Keratinocyte (primary cell): Measurements from ENCODE around the gene PRSS33. TPM values are rescaled to one million over a fixed set of nuclear protein-coding genes. Genes with fewer than 3 reads are reported as not detected.

ENCODE experiments used
- DNase-seq: peaks from one replicate; pipeline ENCODE4 v3.0.0-alpha.2; 2011; ENCODE audit warnings: low read depth, missing footprints, low spot score
- FAIRE-seq: peaks from 2 replicates; lab custom pipeline; 2011; peaks lifted over from hg19 to GRCh38; lab: Jason Lieb, UNC
- H2AFZ ChIP-seq: 2 replicates; pipeline ENCODE4 v1.6.0; 2012; ENCODE audit warnings: low read length, control low read depth, inconsistent platforms; ENCODE audit not compliant: control insufficient read depth
- H3K27ac ChIP-seq: 2 replicates; pipeline ENCODE4 v1.5.1; 2011; ENCODE audit warnings: low read length; ENCODE audit not compliant: control insufficient read depth, insufficient read depth
- H3K27me3 ChIP-seq: 3 replicates; pipeline ENCODE4 v1.6.0; 2011; ENCODE audit warnings: low read length; ENCODE audit not compliant: control insufficient read depth, insufficient read depth; ENCODE audit errors: extremely low read depth
- H3K36me3 ChIP-seq, 2 experiments: 2 replicates in 1 of 2; 3 replicates in 1 of 2; pipeline ENCODE4 v1.5.1; 2011; ENCODE audit warnings: low read length in 2 of 2, mild to moderate bottlenecking in 1 of 2; ENCODE audit not compliant: control insufficient read depth in 2 of 2, insufficient read depth in 2 of 2; ENCODE audit errors: extremely low read depth in 1 of 2
- H3K4me1 ChIP-seq: 3 replicates; pipeline ENCODE4 v1.5.1; 2011; ENCODE audit warnings: low read length; ENCODE audit not compliant: control insufficient read depth, insufficient read depth; ENCODE audit errors: extremely low read depth
- H3K4me2 ChIP-seq: 3 replicates; pipeline ENCODE4 v1.6.0; 2011; ENCODE audit warnings: low read depth, low read length; ENCODE audit not compliant: control insufficient read depth, insufficient read depth; ENCODE audit errors: extremely low read depth
- H3K4me3 ChIP-seq, 3 experiments: fragments of 200-600 bp in 1 of 3; sonication (generic) in 1 of 3; 2 replicates in 2 of 3; 3 replicates in 1 of 3; pipeline ENCODE4 v1.5.1; 2011 to 2016; ENCODE audit warnings: low read length in 3 of 3, mild to moderate bottlenecking in 3 of 3, control low read depth in 2 of 3, inconsistent platforms in 1 of 3, low read depth in 1 of 3, mixed read lengths in 1 of 3, mixed run types in 1 of 3, moderate library complexity in 1 of 3; ENCODE audit not compliant: control insufficient read depth in 2 of 3, insufficient read depth in 2 of 3; ENCODE audit errors: extremely low read depth in 1 of 3
- H3K79me2 ChIP-seq: 2 replicates; pipeline ENCODE4 v1.6.0; 2012; ENCODE audit warnings: low read length; ENCODE audit not compliant: control insufficient read depth, insufficient read depth
- H3K9ac ChIP-seq: 3 replicates; pipeline ENCODE4 v1.6.0; 2011; ENCODE audit warnings: low read length; ENCODE audit not compliant: control insufficient read depth, insufficient read depth; ENCODE audit errors: extremely low read depth
- H3K9me1 ChIP-seq: 3 replicates; pipeline ENCODE4 v1.6.0; 2011; ENCODE audit warnings: low read length; ENCODE audit not compliant: control insufficient read depth, insufficient read depth; ENCODE audit errors: extremely low read depth
- H3K9me3 ChIP-seq: 2 replicates; pipeline ENCODE4 v1.5.1; 2012; ENCODE audit warnings: low read depth, low read length; ENCODE audit not compliant: control insufficient read depth
- H4K20me1 ChIP-seq: 3 replicates; pipeline ENCODE4 v1.6.0; 2011; ENCODE audit warnings: low read length; ENCODE audit not compliant: control insufficient read depth, insufficient read depth; ENCODE audit errors: extremely low read depth
- CTCF ChIP-seq, 3 experiments: IDR thresholded peaks in 1 of 3; conservative IDR thresholded peaks in 1 of 3; optimal IDR thresholded peaks in 1 of 3; 2 replicates in 2 of 3; 3 replicates in 1 of 3; pipeline versions ENCODE3 to v1.5.1; 2011; ENCODE audit warnings: low read length in 3 of 3, mild to moderate bottlenecking in 3 of 3, moderate library complexity in 2 of 3, control low read depth in 1 of 3, inconsistent platforms in 1 of 3; ENCODE audit not compliant: insufficient read depth in 2 of 3; ENCODE audit errors: extremely low read depth in 1 of 3
- EZH2 ChIP-seq: IDR thresholded peaks from one replicate; pipeline ENCODE4 v1.6.1; 2012; ENCODE audit warnings: inconsistent platforms, mild to moderate bottlenecking, low read length, moderate library complexity
- dilution Hi-C: fragments of 300-500 bp; cut with MboI; formaldehyde crosslinking; loops from one replicate; pipeline ENCODE4 v1.7.0; 2020; ENCODE audit warnings: low sequenced_read_pairs; ENCODE audit not compliant: extremely low pct_ligation_motif_present
- polyA plus RNA-seq, 5 experiments: library from polyadenylated mRNA; depleted of rRNA in 3 of 5; stranded (reverse) in 3 of 5; stranded (forward) in 1 of 5; unstranded in 1 of 5; fragments of >200 nt; gene quantifications; 1 replicate in 1 of 5; 2 replicates in 3 of 5; 3 replicates in 1 of 5; pipeline versions ENCODE4 v1.2.1 to v1.2.3, GENCODE V29; 2011 to 2012; ENCODE audit warnings: missing spikeins in 2 of 5, low read depth in 1 of 5, low replicate concordance in 1 of 5

Gene PRSS33
- polyA plus RNA-seq, 1 donor (not counting 4 experiments of a cell fraction or from before 2014, with no cell fraction given) = not detected

DNA sequence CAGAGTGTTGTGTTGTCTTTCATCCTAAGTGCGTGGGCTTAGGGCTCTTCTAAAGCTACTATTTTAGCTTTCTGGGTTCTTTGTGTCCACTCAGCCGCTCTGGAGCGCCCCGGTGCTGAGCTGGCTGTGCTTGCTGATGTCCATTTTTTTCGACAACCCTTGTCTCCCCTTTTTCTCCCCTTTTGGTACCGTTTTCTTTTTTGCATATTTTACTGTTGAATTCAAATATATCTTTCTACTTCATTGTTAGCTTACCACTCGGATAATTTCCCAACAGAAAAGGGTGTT is 33.7 kb downstream of the PRSS33 start:
- H4K20me1 ChIP-seq = peaks cover 46% of the 10 kb centered on the region

GRCh38 chr16:2752850-2753732 is 34.3 kb downstream of the PRSS33 start:
- H3K27me3 ChIP-seq = no peaks in the 10 kb centered on the region
- peaks cover 46% of the 10 kb centered on the region for H4K20me1 ChIP-seq
- no peak overlapping the region for H2AFZ ChIP-seq
- peak overlapping the region; percentile 83 to 95 (median 85) for H3K4me3 ChIP-seq
- H3K9me3 ChIP-seq = no peaks in the 10 kb centered on the region
- peaks cover 2% of the 10 kb centered on the region for H3K9me1 ChIP-seq
- H3K79me2 ChIP-seq = peaks cover 57% of the 10 kb centered on the region
- peak overlapping the region; percentile 81 for H3K27ac ChIP-seq
- H3K9ac ChIP-seq = peak overlapping the region; percentile 86
- TF ChIP-seq EZH2 = no peak
- no peak for TF ChIP-seq CTCF (optimal IDR thresholded peaks at IDR 0.05 in 1 of 3, IDR thresholded peaks at IDR 0.05 in 1 of 3, conservative IDR thresholded peaks at IDR 0.05 in 1 of 3; ENCODE audit: extremely low read depth in 1 of 3, insufficient read depth in 2 of 3, low read length in 3 of 3)
- FAIRE-seq (no peak), DNase-seq (no peak)
- dilution Hi-C loops = no loop called here
- peaks cover 22% of the 10 kb centered on the region for H3K4me1 ChIP-seq
- H3K4me2 ChIP-seq = peak overlapping the region; percentile 98
- peaks cover 12 to 23% of the 10 kb centered on the region in 2 experiments for H3K36me3 ChIP-seq

More for the DNA sequence above, 33.7 kb downstream of the PRSS33 start:
- Histone ChIP-seq H2AFZ (no peak overlapping the region), H3K4me2 (peak overlapping the region; percentile 98), H3K9me1 (peaks cover 2% of the 10 kb centered on the region), H3K9me3 (no peaks in the 10 kb centered on the region), H3K4me1 (peaks cover 22% of the 10 kb centered on the region), H3K27ac (peak overlapping the region; percentile 81), H3K4me3 (peak overlapping the region; percentile 83 to 95 (median 85)), H3K27me3 (no peaks in the 10 kb centered on the region), H3K36me3 (peaks cover 16 to 27% of the 10 kb centered on the region in 2 experiments), H3K9ac (peak overlapping the region; percentile 86), H3K79me2 (peaks cover 63% of the 10 kb centered on the region)
- dilution Hi-C loops = no loop called here
- DNase-seq (no peak), FAIRE-seq (no peak)
- peak in 1 of 3 experiments; percentile 5 for TF ChIP-seq CTCF (optimal IDR thresholded peaks at IDR 0.05 in 1 of 3, IDR thresholded peaks at IDR 0.05 in 1 of 3, conservative IDR thresholded peaks at IDR 0.05 in 1 of 3; ENCODE audit: extremely low read depth in 1 of 3, insufficient read depth in 2 of 3, low read length in 3 of 3)
- TF ChIP-seq EZH2 = no peak
